Fibroblast of skin of right quadriceps (primary cell): ENCODE results near the gene KCTD10.

Experiments
- DNase-seq: peaks from one replicate; pipeline ENCODE4 v3.0.0-alpha.2; 2013

Gene KCTD10, protein sequence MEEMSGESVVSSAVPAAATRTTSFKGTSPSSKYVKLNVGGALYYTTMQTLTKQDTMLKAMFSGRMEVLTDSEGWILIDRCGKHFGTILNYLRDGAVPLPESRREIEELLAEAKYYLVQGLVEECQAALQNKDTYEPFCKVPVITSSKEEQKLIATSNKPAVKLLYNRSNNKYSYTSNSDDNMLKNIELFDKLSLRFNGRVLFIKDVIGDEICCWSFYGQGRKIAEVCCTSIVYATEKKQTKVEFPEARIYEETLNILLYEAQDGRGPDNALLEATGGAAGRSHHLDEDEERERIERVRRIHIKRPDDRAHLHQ

DNA sequence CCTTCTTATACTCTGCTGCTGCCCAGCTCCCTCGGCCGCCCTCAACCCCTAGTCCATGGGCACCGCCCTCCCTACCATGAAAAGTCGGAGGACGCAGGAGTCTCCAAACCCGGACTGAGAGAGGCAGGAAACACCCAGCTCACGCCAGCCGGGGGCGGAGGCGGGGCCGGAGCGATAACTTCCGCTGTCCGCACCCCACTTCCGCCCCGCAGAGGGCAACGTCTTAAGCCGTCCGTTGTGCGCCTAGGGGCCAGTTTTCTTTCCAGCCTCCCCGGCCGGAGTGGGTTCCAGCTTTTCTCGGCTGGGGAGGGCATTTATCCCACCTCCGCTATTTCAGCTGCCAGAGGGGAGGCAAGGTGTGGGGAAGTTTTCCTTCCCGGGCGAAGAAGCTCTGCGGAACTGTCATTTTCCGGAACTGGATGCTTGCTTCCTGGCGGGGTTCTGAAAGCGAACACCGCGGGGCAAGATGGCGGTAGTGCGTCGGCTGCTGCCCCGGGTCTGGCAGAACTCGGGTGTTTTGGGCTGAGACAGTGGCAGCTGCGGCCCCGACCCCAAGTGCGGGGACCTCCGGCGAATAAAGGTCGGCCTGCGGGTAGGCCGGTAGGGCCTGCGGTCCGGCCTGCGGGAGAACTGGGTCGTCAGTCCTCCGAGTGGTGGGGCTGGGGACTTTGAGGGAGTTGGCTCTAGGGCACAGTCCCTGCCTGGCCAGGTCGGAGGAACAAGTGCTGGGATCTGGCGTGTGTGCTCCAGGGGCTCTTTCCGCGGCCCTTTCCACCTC is at the start of gene KCTD10, which contains the start of gene UBE3B:
KCTD10 (minus strand) TSS at position 116 of the 778 bp plus-strand sequence; CDS start at position 78, 38 bp downstream.
UBE3B (plus strand) TSS at position 450 of the 778 bp plus-strand sequence. CDS start 5,918 bp downstream, outside the sequence.
- peak; percentile 91 for DNase-seq

GRCh38 chr12:109525279-109525585 is 48.1 kb upstream of the KCTD10 start:
- no peak for DNase-seq

GRCh38 chr12:109524466-109525278 is 47.6 kb upstream of the KCTD10 start:
- no peak for DNase-seq

- no peak for DNase-seq
These were observed 46.4 kb upstream of the KCTD10 start for GRCh38 chr12:109523504-109523903.

- DNase-seq, result no peak
These were observed 46.0 kb upstream of the KCTD10 start for GRCh38 chr12:109523071-109523470.

DNA sequence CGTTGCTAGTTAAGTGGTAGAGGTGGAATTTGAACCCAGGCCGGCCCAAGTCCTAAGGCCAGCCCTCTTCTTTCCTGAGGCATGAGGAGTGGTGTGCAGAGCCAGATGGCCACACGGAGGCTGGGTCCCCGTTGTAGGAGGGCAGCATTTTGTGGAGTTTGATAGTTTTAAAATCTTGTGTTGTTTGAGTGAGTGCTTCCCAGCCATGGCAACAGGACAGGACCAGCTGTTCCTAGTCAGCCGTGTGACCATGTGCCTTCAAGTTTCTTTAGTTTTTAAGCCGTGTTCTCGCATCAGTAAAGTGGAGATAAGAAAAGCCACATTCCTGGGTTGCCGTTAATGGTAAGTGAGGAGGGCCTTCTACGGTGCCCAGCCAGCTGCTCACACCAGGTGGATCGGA is 44.7 kb upstream of the KCTD10 start:
- no peak for DNase-seq

GRCh38 chr12:109519787-109520186 is 42.7 kb upstream of the KCTD10 start:
- DNase-seq, result no peak

DNA sequence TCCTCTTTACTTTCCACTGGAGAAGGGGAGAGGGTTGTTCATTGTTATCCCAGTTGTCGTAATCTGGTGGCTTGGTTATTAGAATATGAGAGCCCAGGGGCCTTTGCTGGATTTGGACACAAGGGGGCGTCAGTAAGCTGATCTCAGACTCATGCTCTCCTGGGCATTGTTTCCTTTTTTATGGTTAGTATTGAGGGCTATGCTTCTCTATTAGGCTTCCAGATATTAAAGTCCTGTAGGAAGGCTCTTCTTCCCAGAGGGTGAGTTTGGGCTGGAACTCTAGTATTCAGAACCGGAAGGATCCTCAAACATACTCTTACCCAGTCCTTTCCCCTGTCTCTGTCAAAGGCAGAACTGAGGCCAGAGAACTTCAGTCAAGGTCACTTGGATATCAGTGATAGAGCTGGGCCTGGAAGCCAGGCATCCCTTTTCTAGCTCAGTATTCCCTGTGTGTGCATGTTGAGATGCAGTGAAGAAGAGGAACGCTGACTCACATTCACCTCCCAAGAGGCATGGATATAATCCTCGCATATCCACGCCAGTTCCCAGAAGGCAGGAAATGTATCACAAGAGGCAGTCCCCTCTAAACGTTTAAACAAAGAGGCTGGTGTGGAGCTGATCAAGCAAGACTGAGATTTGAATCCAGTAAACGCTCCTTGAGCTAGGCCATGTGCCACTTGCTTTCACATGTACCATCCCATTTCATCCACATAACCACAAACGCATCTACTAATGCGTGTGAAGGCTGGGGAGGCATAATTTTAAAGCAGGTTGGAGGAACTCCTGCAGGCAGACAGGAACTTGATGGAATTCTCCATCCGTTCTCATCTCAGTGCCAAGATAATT is 41.9 kb upstream of the KCTD10 start:
- DNase-seq, result peak; percentile 93

DNA sequence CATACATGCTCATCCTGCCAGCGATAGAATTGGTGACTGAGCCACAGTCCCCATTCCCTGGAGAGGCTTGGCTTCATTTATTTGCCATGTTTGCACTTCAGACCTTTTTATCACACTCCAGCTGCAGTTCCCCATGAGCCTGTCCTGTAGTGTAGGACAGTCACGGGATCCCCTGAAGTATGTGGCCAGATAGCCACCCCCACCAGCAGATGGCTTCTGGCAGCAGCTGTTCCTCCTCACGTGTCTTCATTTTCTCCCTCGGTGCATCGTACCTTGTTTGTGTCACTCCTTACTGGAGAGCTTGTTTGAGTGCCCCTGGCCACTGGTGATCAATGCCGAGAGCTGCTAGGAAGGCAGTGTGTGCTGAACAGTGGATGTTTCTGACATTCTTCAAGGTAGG is 40.5 kb upstream of the KCTD10 start:
- no peak for DNase-seq

GRCh38 chr12:109513977-109514376 is 36.9 kb upstream of the KCTD10 start:
- no peak for DNase-seq

DNA sequence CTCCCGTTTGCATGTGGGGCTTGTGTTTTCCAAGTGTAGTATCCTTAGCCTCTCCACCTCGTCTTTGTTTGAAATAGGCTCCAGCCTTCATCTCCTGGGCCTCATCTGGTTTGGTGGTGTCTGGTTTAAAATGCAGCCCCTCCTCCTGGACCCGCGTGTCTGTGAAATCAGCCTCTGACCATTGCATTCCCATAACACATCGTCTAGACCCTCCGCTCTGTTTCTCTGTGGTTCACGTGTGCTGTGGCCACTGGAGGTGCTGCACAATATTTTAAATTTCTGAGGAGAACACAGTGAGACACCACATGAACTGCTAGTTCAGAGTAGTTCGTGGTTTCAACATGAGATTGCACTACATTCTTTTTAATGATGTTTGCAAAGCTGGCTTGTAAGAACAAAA is 36.0 kb upstream of the KCTD10 start:
- no peak for DNase-seq

- DNase-seq, result no peak
These were observed 35.5 kb upstream of the KCTD10 start for GRCh38 chr12:109512608-109513007.

- no peak for DNase-seq
These were observed 33.1 kb upstream of the KCTD10 start for GRCh38 chr12:109510196-109510595.

- no peak for DNase-seq
These were observed 27.0 kb upstream of the KCTD10 start for GRCh38 chr12:109504068-109504467.

- DNase-seq, result no peak
These were observed 26.5 kb upstream of the KCTD10 start for GRCh38 chr12:109503611-109504010.

- DNase-seq, result no peak
These were observed 25.2 kb upstream of the KCTD10 start for GRCh38 chr12:109502332-109502731.

GRCh38 chr12:109501299-109501698 is 24.2 kb upstream of the KCTD10 start:
- no peak for DNase-seq

DNA sequence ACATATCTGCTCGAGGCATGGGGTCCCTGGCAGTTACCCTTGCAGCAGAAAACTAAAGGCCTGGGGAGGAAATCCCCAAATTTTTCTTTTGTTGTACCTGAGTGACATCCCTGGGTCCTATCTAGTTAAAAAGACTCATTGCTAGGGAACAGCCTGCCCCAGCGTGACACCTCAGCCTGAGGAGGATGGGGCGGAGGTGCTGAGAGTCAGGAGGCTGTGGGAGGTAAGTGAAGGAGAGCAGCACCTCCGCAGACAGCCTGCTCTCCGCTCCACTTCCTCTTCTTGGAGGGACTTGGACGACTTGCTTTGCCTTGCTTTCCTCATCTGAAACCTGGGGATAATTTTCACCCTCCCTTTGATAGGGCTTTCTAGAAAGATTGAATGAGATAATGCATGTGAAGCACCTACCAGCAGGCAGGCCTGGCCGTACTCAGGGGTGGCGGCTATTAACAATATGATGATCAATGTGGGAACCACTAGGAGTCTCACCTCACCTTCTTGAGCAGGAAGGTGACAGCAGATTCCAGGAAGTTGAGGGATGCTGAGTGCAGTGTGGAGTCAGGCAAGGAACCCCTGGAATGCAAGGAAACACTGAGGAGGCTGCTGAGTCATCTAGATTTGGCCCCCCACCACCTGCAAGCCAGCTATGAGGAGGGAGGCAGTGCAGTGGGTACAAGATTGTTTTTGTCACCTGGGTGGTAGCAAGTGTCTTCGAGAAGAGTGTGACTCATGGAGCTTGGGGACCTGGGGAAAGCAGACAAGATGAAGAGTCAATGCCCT is 23.5 kb upstream of the KCTD10 start:
- DNase-seq, result no peak

- peak; percentile 6 for DNase-seq
These were observed 20.6 kb upstream of the KCTD10 start for GRCh38 chr12:109497675-109498074.

DNA sequence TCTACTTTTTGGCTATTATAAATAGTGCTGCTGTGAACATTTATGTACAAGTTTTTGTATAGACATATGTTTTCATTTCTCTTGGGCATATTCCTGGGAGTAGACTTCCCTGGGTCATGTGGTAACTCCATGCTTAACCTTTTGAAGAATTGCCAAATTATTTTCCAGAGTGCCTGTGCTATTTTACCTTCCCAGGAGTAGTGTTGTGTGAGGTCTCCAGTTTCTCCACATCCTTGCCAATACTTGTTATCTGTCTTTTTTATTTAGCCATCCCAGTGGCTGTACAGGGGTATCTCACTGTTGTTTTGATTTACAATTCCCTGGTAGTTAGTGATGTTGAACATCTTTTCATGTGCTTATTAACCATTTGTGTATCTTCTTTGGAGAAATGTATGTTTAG is 19.2 kb upstream of the KCTD10 start:
- DNase-seq, result no peak

DNA sequence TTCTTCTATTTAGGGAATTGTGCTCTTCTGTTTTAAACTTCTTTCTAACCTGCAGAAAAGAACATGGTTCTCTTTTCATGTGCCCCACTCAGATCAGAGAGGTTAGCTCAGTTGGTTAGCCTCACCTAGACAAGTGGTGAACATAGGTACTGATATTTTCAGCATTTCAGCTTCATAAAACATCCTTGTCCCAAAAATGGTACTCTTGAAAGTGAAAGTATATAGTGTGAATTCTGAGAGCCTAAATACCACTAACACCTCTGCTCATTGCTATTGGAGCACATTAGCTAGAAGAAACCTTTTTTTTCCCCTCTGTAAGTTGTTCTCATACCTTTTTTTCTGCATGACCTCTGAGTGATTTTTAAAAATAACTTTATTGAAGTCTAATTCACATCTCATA is 17.9 kb upstream of the KCTD10 start:
- no peak for DNase-seq
